ENCODE measurements around the gene GLRX. TPM values are rescaled to one million over a fixed set of nuclear protein-coding genes. Genes with fewer than 3 reads are reported as not detected.

The GLRX gene
- total RNA-seq, 4 donors from 2014 or later: 20.2 to 65.3 (median 41.3) TPM

GRCh38 chr5:95800553-95800952 lies 22.0 kb downstream of the GLRX start:
- Histone ChIP-seq H3K27ac (no peak overlapping the region), H3K36me3 (peaks cover 0 to 13% of the 10 kb centered on the region in 2 donors), H3K9me3 (peaks cover 0 to 6% (median 0%) of the 10 kb centered on the region in 3 donors), H3K27me3 (no peaks in the 10 kb centered on the region), H3K4me1 (no peaks in the 10 kb centered on the region), H3K4me3 (no peak overlapping the region)
- no peak for TF ChIP-seq CTCF (IDR thresholded peaks at IDR 0.05)
- no peak for TF ChIP-seq POLR2A (IDR thresholded peaks at IDR 0.05)
- TF ChIP-seq EP300 (IDR thresholded peaks at IDR 0.05): no peak
- no peak for TF ChIP-seq POLR2AphosphoS5 (IDR thresholded peaks at IDR 0.05)
- no peak for ATAC-seq
- WGBS, 2 donors (ENCODE audit: low coverage in 1 of 2): 93% methylated on average over 3 of the region's 3 CpGs; no CpG with 5 or more reads in 1 of the 2 donors

- no peak for ATAC-seq
- H3K27ac ChIP-seq: no peak overlapping the region
- no peaks in the 10 kb centered on the region for H3K27me3 ChIP-seq
- TF ChIP-seq POLR2AphosphoS5 (IDR thresholded peaks at IDR 0.05): no peak
- no peak for TF ChIP-seq EP300 (IDR thresholded peaks at IDR 0.05)
- no peak for TF ChIP-seq POLR2A (IDR thresholded peaks at IDR 0.05)
- no peak for TF ChIP-seq CTCF (IDR thresholded peaks at IDR 0.05)
- H3K9me3 ChIP-seq: no peaks in the 10 kb centered on the region
- H3K4me3 ChIP-seq: no peak overlapping the region
- H3K4me1 ChIP-seq: no peaks in the 10 kb centered on the region
- 89 to 92% methylated on average over 3 of the region's 4 CpGs for WGBS, 2 donors (ENCODE audit: low coverage in 1 of 2)
- H3K36me3 ChIP-seq: peaks cover 0 to 23% of the 10 kb centered on the region in 2 donors
These were observed 23.2 kb downstream of the GLRX start for GRCh38 chr5:95799191-95799835.

GRCh38 chr5:95798545-95798944 lies 24.0 kb downstream of the GLRX start:
- Histone ChIP-seq H3K36me3 (peaks cover 0 to 31% of the 10 kb centered on the region in 2 donors), H3K9me3 (no peaks in the 10 kb centered on the region), H3K27ac (no peak overlapping the region), H3K4me1 (no peaks in the 10 kb centered on the region), H3K27me3 (no peaks in the 10 kb centered on the region), H3K4me3 (no peak overlapping the region)
- ATAC-seq: no peak
- TF ChIP-seq EP300 (IDR thresholded peaks at IDR 0.05) (no peak), POLR2AphosphoS5 (IDR thresholded peaks at IDR 0.05) (no peak), POLR2A (IDR thresholded peaks at IDR 0.05) (no peak), CTCF (IDR thresholded peaks at IDR 0.05) (no peak)

- TF ChIP-seq CTCF (IDR thresholded peaks at IDR 0.05): no peak
- TF ChIP-seq EP300 (IDR thresholded peaks at IDR 0.05): no peak
- no peak for TF ChIP-seq POLR2AphosphoS5 (IDR thresholded peaks at IDR 0.05)
- no peak for TF ChIP-seq POLR2A (IDR thresholded peaks at IDR 0.05)
- ATAC-seq: no peak
- Histone ChIP-seq H3K4me1 (no peaks in the 10 kb centered on the region), H3K27ac (no peak overlapping the region), H3K36me3 (peaks cover 0 to 36% of the 10 kb centered on the region in 2 donors), H3K27me3 (no peaks in the 10 kb centered on the region), H3K4me3 (no peak overlapping the region), H3K9me3 (no peaks in the 10 kb centered on the region)
- WGBS, 2 donors (ENCODE audit: low coverage in 1 of 2): 86 to 88% methylated on average over 1 to 2 of the region's 2 CpGs
These were observed 24.5 kb downstream of the GLRX start for GRCh38 chr5:95798048-95798447.

- no peak for TF ChIP-seq EP300 (IDR thresholded peaks at IDR 0.05)
- no peak for TF ChIP-seq POLR2AphosphoS5 (IDR thresholded peaks at IDR 0.05)
- no peak for TF ChIP-seq CTCF (IDR thresholded peaks at IDR 0.05)
- no peak for TF ChIP-seq POLR2A (IDR thresholded peaks at IDR 0.05)
- no peak for ATAC-seq
- H3K9me3 ChIP-seq: no peaks in the 10 kb centered on the region
- H3K4me1 ChIP-seq: no peaks in the 10 kb centered on the region
- H3K27me3 ChIP-seq: no peaks in the 10 kb centered on the region
- H3K36me3 ChIP-seq: peaks cover 0 to 43% of the 10 kb centered on the region in 2 donors
- no peak overlapping the region for H3K4me3 ChIP-seq
- no peak overlapping the region for H3K27ac ChIP-seq
- 91 to 100% methylated on average over 1 to 3 of the region's 3 CpGs for WGBS, 2 donors (ENCODE audit: low coverage in 1 of 2)
These were observed 25.2 kb downstream of the GLRX start for GRCh38 chr5:95797301-95797700.

All from gastroesophageal sphincter (tissue), 4 donors.